Fibroblast of pulmonary artery (primary cell): ENCODE data around the gene ELP4.
A peak's percentile ranks its signal among the peaks of the same experiment; 100 is the strongest.
"Not testable (repeated sequence)": the region's sequence is repeated elsewhere in the genome, so short reads cannot be mapped to it uniquely, and the experiment has no call there.

Source experiments
- DNase-seq: peaks from one replicate; pipeline ENCODE4 v3.0.0-alpha.2; 2010; ENCODE audit warnings: low read depth
- H3K4me3 ChIP-seq: replicated peaks from 2 replicates; pipeline ENCODE4 v1.5.1; 2011; ENCODE audit warnings: low read depth, mild to moderate bottlenecking, control low read depth, low read length, moderate library complexity
- TF ChIP-seq, protein P1 (sequence below): IDR thresholded peaks from 2 replicates; pipeline ENCODE4 v1.5.1; 2011; ENCODE audit warnings: mild to moderate bottlenecking, control low read depth, low read length, inconsistent platforms; ENCODE audit errors: missing control alignments

ELP4 gene

DNA sequence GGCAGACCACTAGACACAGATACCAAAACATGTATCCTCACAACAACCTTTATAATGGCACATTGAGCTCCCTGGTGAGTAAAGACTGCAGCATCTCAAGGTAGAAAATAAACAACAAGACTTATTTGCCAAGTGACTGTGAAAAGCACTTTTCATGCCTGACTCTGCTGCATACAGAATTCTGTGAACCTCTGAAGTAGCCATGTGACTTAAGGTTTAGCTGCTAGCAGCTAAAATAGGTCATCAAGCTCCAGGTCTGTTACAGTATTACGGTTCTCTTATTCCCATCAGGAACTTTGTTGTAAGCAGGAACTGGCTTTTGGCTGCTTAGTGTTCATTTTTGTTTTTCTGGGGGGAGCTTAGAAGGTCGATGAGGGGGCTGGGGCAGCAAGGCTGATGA, 162.1 kb downstream of the ELP4 start:
- H3K4me3 ChIP-seq = no peak overlapping the region

GRCh38 chr11:31673108-31673507, 163.5 kb downstream of the ELP4 start:
- not testable (repeated sequence) for DNase-seq, H3K4me3 ChIP-seq

More for the DNA sequence above, 162.1 kb downstream of the ELP4 start:
- TF ChIP-seq, protein P1, sequence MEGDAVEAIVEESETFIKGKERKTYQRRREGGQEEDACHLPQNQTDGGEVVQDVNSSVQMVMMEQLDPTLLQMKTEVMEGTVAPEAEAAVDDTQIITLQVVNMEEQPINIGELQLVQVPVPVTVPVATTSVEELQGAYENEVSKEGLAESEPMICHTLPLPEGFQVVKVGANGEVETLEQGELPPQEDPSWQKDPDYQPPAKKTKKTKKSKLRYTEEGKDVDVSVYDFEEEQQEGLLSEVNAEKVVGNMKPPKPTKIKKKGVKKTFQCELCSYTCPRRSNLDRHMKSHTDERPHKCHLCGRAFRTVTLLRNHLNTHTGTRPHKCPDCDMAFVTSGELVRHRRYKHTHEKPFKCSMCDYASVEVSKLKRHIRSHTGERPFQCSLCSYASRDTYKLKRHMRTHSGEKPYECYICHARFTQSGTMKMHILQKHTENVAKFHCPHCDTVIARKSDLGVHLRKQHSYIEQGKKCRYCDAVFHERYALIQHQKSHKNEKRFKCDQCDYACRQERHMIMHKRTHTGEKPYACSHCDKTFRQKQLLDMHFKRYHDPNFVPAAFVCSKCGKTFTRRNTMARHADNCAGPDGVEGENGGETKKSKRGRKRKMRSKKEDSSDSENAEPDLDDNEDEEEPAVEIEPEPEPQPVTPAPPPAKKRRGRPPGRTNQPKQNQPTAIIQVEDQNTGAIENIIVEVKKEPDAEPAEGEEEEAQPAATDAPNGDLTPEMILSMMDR = no peak
- no peak for DNase-seq

DNA sequence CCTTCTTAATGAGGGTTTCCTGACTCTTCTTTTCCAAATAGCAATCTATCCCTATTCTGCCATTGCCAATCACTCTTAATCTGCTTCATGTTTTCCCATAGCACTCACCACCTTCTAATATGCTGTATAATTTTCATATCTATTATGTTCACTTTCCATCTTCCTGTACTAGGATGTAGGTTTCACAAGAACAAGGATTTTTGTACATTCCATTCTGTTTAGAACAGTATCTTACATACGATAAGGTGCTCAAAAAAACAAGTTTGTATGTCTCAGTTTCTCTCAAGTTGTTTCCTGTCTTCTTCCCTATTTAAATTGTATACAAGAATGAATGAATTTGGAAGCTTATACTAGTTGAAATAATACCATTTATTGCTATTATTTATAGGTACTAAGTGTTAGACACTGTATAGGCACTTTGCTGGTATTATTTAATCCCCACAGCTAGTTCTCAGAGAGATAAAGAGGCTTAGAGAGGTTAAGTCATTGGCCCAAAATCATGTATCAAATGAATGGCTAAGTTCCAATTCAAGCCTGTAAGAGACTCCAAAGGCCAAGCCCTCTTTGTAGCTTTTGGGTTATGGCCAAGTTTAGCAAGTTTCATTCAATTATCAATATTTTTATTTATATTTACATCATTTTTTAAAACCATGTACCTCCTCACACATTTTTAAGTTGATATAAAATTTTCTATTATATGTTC, 166.9 kb downstream of the ELP4 start:
- DNase-seq = peak; percentile 50
- TF ChIP-seq, protein P1 = no peak
- no peak overlapping the region for H3K4me3 ChIP-seq

DNA sequence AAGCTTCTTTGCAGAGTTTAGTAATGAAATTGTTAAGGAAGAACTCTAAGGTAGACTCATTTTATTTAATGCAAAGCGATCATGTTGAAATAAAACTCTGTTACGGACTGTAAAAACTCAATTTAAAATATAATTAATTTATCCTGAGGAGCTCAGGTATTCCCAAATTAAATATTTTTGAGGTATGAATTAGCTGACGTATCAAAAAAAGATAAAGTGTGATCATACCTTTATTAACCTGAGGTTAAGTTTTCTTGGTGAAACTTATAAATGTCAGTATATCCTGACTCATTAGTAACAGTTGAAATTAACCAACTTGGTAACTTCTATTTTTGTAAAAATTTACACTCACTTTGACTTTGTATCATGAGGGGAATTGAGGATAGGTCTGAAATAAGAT, 171.2 kb downstream of the ELP4 start:
- no peak overlapping the region for H3K4me3 ChIP-seq
- TF ChIP-seq, protein P1 = no peak
- no peak for DNase-seq

GRCh38 chr11:31687256-31687655, 177.7 kb downstream of the ELP4 start:
- no peak overlapping the region for H3K4me3 ChIP-seq
- DNase-seq = peak; percentile 62
- TF ChIP-seq, protein P1 = no peak

DNA sequence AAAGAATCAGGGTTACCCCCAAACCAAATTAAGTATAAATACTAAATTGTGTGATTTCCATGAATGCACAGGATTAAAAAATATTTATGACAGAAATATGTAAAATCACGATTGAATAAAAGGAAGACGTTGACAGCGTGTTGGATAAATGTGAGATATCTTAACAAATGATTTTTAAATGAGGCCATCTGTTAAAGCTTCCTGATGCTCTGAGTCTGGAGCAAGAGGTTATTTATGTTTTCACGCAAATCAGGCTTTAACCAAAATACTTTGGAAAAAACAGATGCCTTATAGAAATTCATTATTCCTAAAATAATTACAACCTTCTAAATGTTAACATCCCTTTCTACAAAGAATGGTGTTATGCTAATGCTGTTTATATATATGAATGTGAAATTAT, 178.3 kb downstream of the ELP4 start:
- TF ChIP-seq, protein P1 = no peak
- no peak overlapping the region for H3K4me3 ChIP-seq
- DNase-seq = no peak

DNA sequence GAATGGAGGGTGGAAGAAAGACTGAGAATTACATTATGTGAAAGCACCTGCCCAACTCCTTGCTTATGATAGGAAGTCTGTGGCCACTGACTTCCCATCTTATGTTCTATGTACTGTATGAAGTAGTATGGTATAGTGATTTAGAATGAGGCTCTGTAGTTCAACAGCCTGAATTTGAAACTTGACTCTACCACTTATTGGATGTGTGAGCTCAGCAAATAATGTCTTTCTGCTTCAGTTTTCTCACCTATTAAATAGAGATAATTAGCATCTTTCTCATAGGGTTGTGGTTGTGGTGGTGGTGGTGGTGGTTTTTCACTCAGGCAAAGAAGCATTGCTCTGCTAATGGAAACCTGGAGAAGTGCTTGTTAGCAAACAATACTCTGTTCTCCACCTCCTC, 180.0 kb downstream of the ELP4 start:
- DNase-seq = no peak
- H3K4me3 ChIP-seq = no peak overlapping the region
- TF ChIP-seq, protein P1 = no peak
